Measurements from ENCODE around the gene MND1.

GRCh38 chr4:153401501-153401900 is 57.0 kb downstream of the MND1 start:
- TF ChIP-seq CTCF (IDR thresholded peaks at IDR 0.05) (no peak), POLR2A (IDR thresholded peaks at IDR 0.05) (no peak)
